ENCODE results near the gene UBA1.
A peak's percentile ranks its signal among the peaks of the same experiment; 100 is the strongest.

Gene UBA1

GRCh38 chrX:47228550-47229270 is 35.1 kb downstream of the UBA1 start:
- Histone ChIP-seq H3K27me3 (ENCODE audit: control insufficient read depth in 1 of 2, insufficient read depth in 2 of 2, low read length in 2 of 2) (peaks cover 0 to 5% of the 10 kb centered on the region in 2 donors), H3K9ac (ENCODE audit: low read length) (no peak overlapping the region), H3K27ac (ENCODE audit: low read depth, low read length) (no peak overlapping the region), H3K9me3 (ENCODE audit: low read length) (no peaks in the 10 kb centered on the region), H3K4me3 (ENCODE audit: low read depth in 1 of 2, low read length in 2 of 2) (no peak overlapping the region), H3K36me3 (ENCODE audit: insufficient read depth, low read length) (peaks cover 40% of the 10 kb centered on the region), H3K4me1 (ENCODE audit: insufficient read depth, low read length) (peaks cover 7% of the 10 kb centered on the region)

GRCh38 chrX:47229427-47229826 is 35.8 kb downstream of the UBA1 start:
- Histone ChIP-seq H3K9me3 (ENCODE audit: low read length) (no peaks in the 10 kb centered on the region), H3K4me3 (ENCODE audit: low read depth in 1 of 2, low read length in 2 of 2) (no peak overlapping the region), H3K36me3 (ENCODE audit: insufficient read depth, low read length) (peaks cover 33% of the 10 kb centered on the region), H3K27me3 (ENCODE audit: control insufficient read depth in 1 of 2, insufficient read depth in 2 of 2, low read length in 2 of 2) (peaks cover 0 to 5% of the 10 kb centered on the region in 2 donors), H3K4me1 (ENCODE audit: insufficient read depth, low read length) (peaks cover 7% of the 10 kb centered on the region), H3K27ac (ENCODE audit: low read depth, low read length) (no peak overlapping the region), H3K9ac (ENCODE audit: low read length) (no peak overlapping the region)

- Histone ChIP-seq H3K4me3 (ENCODE audit: low read depth in 1 of 2, low read length in 2 of 2) (no peak overlapping the region), H3K9me3 (ENCODE audit: low read length) (no peaks in the 10 kb centered on the region), H3K36me3 (ENCODE audit: insufficient read depth, low read length) (peaks cover 24% of the 10 kb centered on the region), H3K27me3 (ENCODE audit: control insufficient read depth in 1 of 2, insufficient read depth in 2 of 2, low read length in 2 of 2) (peaks cover 0 to 5% of the 10 kb centered on the region in 2 donors), H3K27ac (ENCODE audit: low read depth, low read length) (no peak overlapping the region), H3K9ac (ENCODE audit: low read length) (no peak overlapping the region), H3K4me1 (ENCODE audit: insufficient read depth, low read length) (peaks cover 7% of the 10 kb centered on the region)
Measured at GRCh38 chrX:47230136-47230868, 36.7 kb downstream of the UBA1 start.

GRCh38 chrX:47231167-47231566 is 37.5 kb downstream of the UBA1 start:
- no peak overlapping the region for H3K4me3 ChIP-seq (ENCODE audit: low read depth in 1 of 2, low read length in 2 of 2)
- H3K36me3 ChIP-seq (ENCODE audit: insufficient read depth, low read length): peaks cover 15% of the 10 kb centered on the region
- no peak overlapping the region for H3K27ac ChIP-seq (ENCODE audit: low read depth, low read length)
- H3K4me1 ChIP-seq (ENCODE audit: insufficient read depth, low read length): peaks cover 7% of the 10 kb centered on the region
- peaks cover 0 to 5% of the 10 kb centered on the region in 2 donors for H3K27me3 ChIP-seq (ENCODE audit: control insufficient read depth in 1 of 2, insufficient read depth in 2 of 2, low read length in 2 of 2)
- no peak overlapping the region for H3K9ac ChIP-seq (ENCODE audit: low read length)
- no peaks in the 10 kb centered on the region for H3K9me3 ChIP-seq (ENCODE audit: low read length)

- peaks cover 8% of the 10 kb centered on the region for H3K36me3 ChIP-seq (ENCODE audit: insufficient read depth, low read length)
- peak overlapping the region; percentile 56 for H3K9ac ChIP-seq (ENCODE audit: low read length)
- peak overlapping the region; percentile 31 to 47 for H3K4me3 ChIP-seq (ENCODE audit: low read depth in 1 of 2, low read length in 2 of 2)
- peaks cover 0 to 5% of the 10 kb centered on the region in 2 donors for H3K27me3 ChIP-seq (ENCODE audit: control insufficient read depth in 1 of 2, insufficient read depth in 2 of 2, low read length in 2 of 2)
- no peaks in the 10 kb centered on the region for H3K9me3 ChIP-seq (ENCODE audit: low read length)
- H3K4me1 ChIP-seq (ENCODE audit: insufficient read depth, low read length): peaks cover 7% of the 10 kb centered on the region
- peak overlapping the region; percentile 88 for H3K27ac ChIP-seq (ENCODE audit: low read depth, low read length)
Measured at GRCh38 chrX:47232197-47232802, 38.7 kb downstream of the UBA1 start.

GRCh38 chrX:47232803-47233332 is 39.2 kb downstream of the UBA1 start, which contains the start of gene USP11:
Gene USP11 (plus strand): TSS chrX:47233009. CDS start chrX:47233044, 35 bp downstream.
- Histone ChIP-seq H3K36me3 (ENCODE audit: insufficient read depth, low read length) (peaks cover 8% of the 10 kb centered on the region), H3K27ac (ENCODE audit: low read depth, low read length) (peak within 1 kb of the TSS; percentile 88), H3K27me3 (ENCODE audit: control insufficient read depth in 1 of 2, insufficient read depth in 2 of 2, low read length in 2 of 2) (peaks cover 0 to 5% of the 10 kb centered on the region in 2 donors), H3K4me3 (ENCODE audit: low read depth in 1 of 2, low read length in 2 of 2) (peak within 1 kb of the TSS; percentile 31 to 47), H3K4me1 (ENCODE audit: insufficient read depth, low read length) (peaks cover 7% of the 10 kb centered on the region), H3K9ac (ENCODE audit: low read length) (peak within 1 kb of the TSS; percentile 56), H3K9me3 (ENCODE audit: low read length) (no peaks in the 10 kb centered on the region)

- H3K36me3 ChIP-seq (ENCODE audit: insufficient read depth, low read length): peaks cover 4% of the 10 kb centered on the region
- peaks cover 7% of the 10 kb centered on the region for H3K4me1 ChIP-seq (ENCODE audit: insufficient read depth, low read length)
- H3K9ac ChIP-seq (ENCODE audit: low read length): peak overlapping the region; percentile 37
- peak overlapping the region; percentile 31 to 47 for H3K4me3 ChIP-seq (ENCODE audit: low read depth in 1 of 2, low read length in 2 of 2)
- no peaks in the 10 kb centered on the region for H3K9me3 ChIP-seq (ENCODE audit: low read length)
- peak overlapping the region; percentile 88 for H3K27ac ChIP-seq (ENCODE audit: low read depth, low read length)
- H3K27me3 ChIP-seq (ENCODE audit: control insufficient read depth in 1 of 2, insufficient read depth in 2 of 2, low read length in 2 of 2): peaks cover 0 to 5% of the 10 kb centered on the region in 2 donors
Measured at GRCh38 chrX:47233333-47234113, 39.9 kb downstream of the UBA1 start.

GRCh38 chrX:47234583-47234982 is 41.0 kb downstream of the UBA1 start:
- Histone ChIP-seq H3K27me3 (ENCODE audit: control insufficient read depth in 1 of 2, insufficient read depth in 2 of 2, low read length in 2 of 2) (peaks cover 0 to 5% of the 10 kb centered on the region in 2 donors), H3K9ac (ENCODE audit: low read length) (no peak overlapping the region), H3K27ac (ENCODE audit: low read depth, low read length) (no peak overlapping the region), H3K4me3 (ENCODE audit: low read depth in 1 of 2, low read length in 2 of 2) (no peak overlapping the region), H3K36me3 (ENCODE audit: insufficient read depth, low read length) (peaks cover under 1% of the 10 kb centered on the region), H3K4me1 (ENCODE audit: insufficient read depth, low read length) (peaks cover 7% of the 10 kb centered on the region), H3K9me3 (ENCODE audit: low read length) (no peaks in the 10 kb centered on the region)

- H3K4me3 ChIP-seq (ENCODE audit: low read depth in 1 of 2, low read length in 2 of 2): no peak overlapping the region
- H3K4me1 ChIP-seq (ENCODE audit: insufficient read depth, low read length): peaks cover 7% of the 10 kb centered on the region
- no peaks in the 10 kb centered on the region for H3K9me3 ChIP-seq (ENCODE audit: low read length)
- no peak overlapping the region for H3K9ac ChIP-seq (ENCODE audit: low read length)
- no peak overlapping the region for H3K27ac ChIP-seq (ENCODE audit: low read depth, low read length)
- H3K36me3 ChIP-seq (ENCODE audit: insufficient read depth, low read length): peaks cover 12% of the 10 kb centered on the region
- peaks cover 0 to 5% of the 10 kb centered on the region in 2 donors for H3K27me3 ChIP-seq (ENCODE audit: control insufficient read depth in 1 of 2, insufficient read depth in 2 of 2, low read length in 2 of 2)
Measured at GRCh38 chrX:47235691-47236103, 42.1 kb downstream of the UBA1 start.

- Histone ChIP-seq H3K27ac (ENCODE audit: low read depth, low read length) (no peak overlapping the region), H3K4me1 (ENCODE audit: insufficient read depth, low read length) (no peaks in the 10 kb centered on the region), H3K9ac (ENCODE audit: low read length) (no peak overlapping the region), H3K27me3 (ENCODE audit: control insufficient read depth in 1 of 2, insufficient read depth in 2 of 2, low read length in 2 of 2) (peaks cover 0 to 7% of the 10 kb centered on the region in 2 donors), H3K36me3 (ENCODE audit: insufficient read depth, low read length) (peaks cover 34% of the 10 kb centered on the region), H3K4me3 (ENCODE audit: low read depth in 1 of 2, low read length in 2 of 2) (no peak overlapping the region), H3K9me3 (ENCODE audit: low read length) (no peaks in the 10 kb centered on the region)
Measured at GRCh38 chrX:47239199-47239598, 45.6 kb downstream of the UBA1 start.
